ENCODE measurements around the gene ARID1B. TPM values are rescaled to one million over a fixed set of nuclear protein-coding genes. Genes with fewer than 3 reads are reported as not detected.

Gene ARID1B
- total and polyA plus RNA-seq, 12 donors: 13.3 to 85.6 (median 50.9) TPM

- Histone ChIP-seq H3K36me3 (replicated peaks in 1 of 2) (no peaks in the 10 kb centered on the region), H3K4me3 (no peak overlapping the region), H3K9me3 (replicated peaks in 1 of 3) (no peaks in the 10 kb centered on the region), H3K27me3 (no peaks in the 10 kb centered on the region), H3K27ac (no peak overlapping the region), H3K4me1 (replicated peaks in 1 of 2) (peaks cover 0 to 5% of the 10 kb centered on the region in 2 donors)
- WGBS, 4 donors: 90 to 99% (median 94%) methylated on average over 8 of the region's 8 CpGs
- DNase-seq: no peak
- TF ChIP-seq CTCF (IDR thresholded peaks at IDR 0.05) (no peak), POLR2A (IDR thresholded peaks at IDR 0.05) (no peak)
- intact Hi-C loops (cut with DNase I): no loop called here
Observed at GRCh38 chr6:156899532-156900135, 122.5 kb downstream of the ARID1B start.

- Histone ChIP-seq H3K27ac (no peak overlapping the region), H3K4me1 (replicated peaks in 1 of 2) (peaks cover 0 to 5% of the 10 kb centered on the region in 2 donors), H3K9me3 (replicated peaks in 1 of 3) (no peaks in the 10 kb centered on the region), H3K27me3 (no peaks in the 10 kb centered on the region), H3K4me3 (no peak overlapping the region), H3K36me3 (replicated peaks in 1 of 2) (no peaks in the 10 kb centered on the region)
- DNase-seq: no peak
- TF ChIP-seq CTCF (IDR thresholded peaks at IDR 0.05) (no peak), POLR2A (IDR thresholded peaks at IDR 0.05) (no peak)
- intact Hi-C loops (cut with DNase I): no loop called here
Observed at GRCh38 chr6:156900292-156900691, 123.1 kb downstream of the ARID1B start.

- peaks cover 0 to 5% of the 10 kb centered on the region in 2 donors for H3K4me1 ChIP-seq (replicated peaks in 1 of 2)
- H3K9me3 ChIP-seq (replicated peaks in 1 of 3): no peaks in the 10 kb centered on the region
- 66 to 86% (median 82%) methylated on average over 9 of the region's 9 CpGs for WGBS, 4 donors
- H3K27me3 ChIP-seq: no peaks in the 10 kb centered on the region
- no peak for DNase-seq
- no peaks in the 10 kb centered on the region for H3K36me3 ChIP-seq (replicated peaks in 1 of 2)
- intact Hi-C loops (cut with DNase I): no loop called here
- TF ChIP-seq CTCF (IDR thresholded peaks at IDR 0.05) (no peak), POLR2A (IDR thresholded peaks at IDR 0.05) (no peak)
- H3K4me3 ChIP-seq: no peak overlapping the region
- no peak overlapping the region for H3K27ac ChIP-seq
Observed at GRCh38 chr6:156901309-156902019, 124.3 kb downstream of the ARID1B start.

GRCh38 chr6:156902782-156903181, 125.6 kb downstream of the ARID1B start:
- Histone ChIP-seq H3K27ac (no peak overlapping the region), H3K4me3 (no peak overlapping the region), H3K27me3 (no peaks in the 10 kb centered on the region), H3K9me3 (replicated peaks in 1 of 3) (no peaks in the 10 kb centered on the region), H3K36me3 (replicated peaks in 1 of 2) (no peaks in the 10 kb centered on the region), H3K4me1 (replicated peaks in 1 of 2) (peaks cover 0 to 5% of the 10 kb centered on the region in 2 donors)
- TF ChIP-seq CTCF (IDR thresholded peaks at IDR 0.05): no peak
- DNase-seq: no peak
- intact Hi-C loops (cut with DNase I): no loop called here
- 53 to 86% (median 65%) methylated on average over 1 of the region's 1 CpG for WGBS, 4 donors

All from adrenal gland (tissue), 12 donors.